Daoy (cell line): Measurements from ENCODE around the gene FAAP20. TPM values are rescaled to one million over a fixed set of nuclear protein-coding genes. Genes with fewer than 3 reads are reported as not detected.

Source experiments
- DNase-seq: peaks from one replicate; pipeline ENCODE4 v3.0.0-alpha.2; 2015; ENCODE audit warnings: low read depth
- total RNA-seq: library from RNA; depleted of rRNA; stranded (reverse); fragments of >200 nt; shearing (Covaris generic); gene quantifications from 2 replicates; pipeline ENCODE4 v1.2.3, GENCODE V29; 2014

Gene FAAP20
- total RNA-seq, 1 experiment from 2014 or later: 26.3 TPM

DNA sequence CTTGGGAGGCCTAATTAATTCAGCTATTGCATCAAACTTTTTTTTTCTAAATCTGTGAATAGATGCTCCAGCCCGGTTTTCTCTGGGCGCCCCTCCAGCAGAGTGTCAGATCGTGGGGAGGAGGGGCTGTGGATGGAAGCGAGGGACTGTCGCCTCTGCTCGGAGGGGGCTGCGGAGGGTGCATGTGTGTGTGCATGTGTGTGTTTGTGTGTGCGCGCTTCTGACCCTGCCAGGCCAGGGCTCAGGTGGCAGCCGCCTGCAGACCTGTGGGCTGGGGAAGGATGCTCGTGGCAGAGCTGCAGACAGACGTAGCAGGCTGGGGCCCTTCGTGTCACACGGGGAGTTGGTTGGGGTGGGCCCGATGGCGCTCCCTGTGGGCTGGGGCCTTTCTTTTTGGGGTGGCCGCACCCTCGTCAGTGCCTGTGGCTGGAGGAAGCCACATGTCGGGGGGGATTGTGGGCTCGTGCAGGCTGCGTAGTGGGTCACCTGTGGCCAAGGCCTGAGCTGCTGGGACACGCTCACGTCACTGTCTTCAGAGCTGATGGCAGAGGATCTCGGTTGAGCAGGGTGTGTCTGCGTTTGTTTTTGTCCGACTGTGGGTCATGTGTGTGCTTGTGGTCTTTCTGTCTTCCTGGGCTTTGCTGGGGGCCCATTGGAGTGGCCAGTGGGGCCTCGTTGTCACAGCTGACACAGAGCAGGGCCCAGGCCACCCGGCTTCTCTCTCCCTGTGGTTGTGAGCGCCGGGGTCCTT lies 36.4 kb upstream of the FAAP20 start:
- DNase-seq: no peak

DNA sequence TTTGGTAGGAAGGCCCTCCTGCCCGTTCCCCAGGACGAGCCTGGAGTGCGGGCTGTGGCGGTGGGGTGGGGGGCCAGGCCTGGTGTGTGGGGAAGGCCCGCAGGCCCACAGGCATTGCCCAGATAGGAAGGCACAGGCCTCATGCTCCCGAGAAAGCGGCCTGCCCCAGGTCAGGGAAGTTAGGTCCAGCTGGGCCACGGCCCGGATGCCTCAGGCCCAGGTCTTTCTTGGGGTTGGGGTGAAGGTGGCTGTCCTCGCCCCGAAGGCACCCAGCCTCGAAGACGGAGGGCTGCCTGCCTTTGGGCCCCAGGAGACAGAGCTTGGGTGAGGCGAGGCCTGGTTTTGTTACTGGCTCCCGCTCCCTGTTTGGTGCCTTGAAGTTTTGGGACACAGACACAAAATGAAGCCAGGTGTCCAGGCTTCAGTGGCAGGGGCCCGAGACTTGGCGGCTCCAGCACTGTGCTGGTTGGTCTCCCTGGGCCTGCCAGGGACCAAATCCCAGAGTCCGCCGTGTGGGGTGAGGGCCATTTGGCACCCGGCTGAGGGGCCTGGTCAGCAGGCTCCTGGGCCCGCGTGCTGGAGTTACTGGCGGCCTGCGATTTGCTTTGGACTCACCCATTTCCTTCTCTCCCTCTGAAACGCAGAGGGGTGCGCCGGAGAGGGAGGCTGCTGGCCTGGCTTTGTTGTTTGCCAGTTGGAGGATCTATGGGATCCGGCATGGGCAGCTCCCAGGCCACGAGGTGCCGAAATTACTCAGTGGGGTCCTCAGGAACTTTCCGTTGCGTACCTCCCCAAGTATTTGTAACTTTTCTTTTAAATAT lies 35.5 kb upstream of the FAAP20 start:
- DNase-seq: peak; percentile 61

DNA sequence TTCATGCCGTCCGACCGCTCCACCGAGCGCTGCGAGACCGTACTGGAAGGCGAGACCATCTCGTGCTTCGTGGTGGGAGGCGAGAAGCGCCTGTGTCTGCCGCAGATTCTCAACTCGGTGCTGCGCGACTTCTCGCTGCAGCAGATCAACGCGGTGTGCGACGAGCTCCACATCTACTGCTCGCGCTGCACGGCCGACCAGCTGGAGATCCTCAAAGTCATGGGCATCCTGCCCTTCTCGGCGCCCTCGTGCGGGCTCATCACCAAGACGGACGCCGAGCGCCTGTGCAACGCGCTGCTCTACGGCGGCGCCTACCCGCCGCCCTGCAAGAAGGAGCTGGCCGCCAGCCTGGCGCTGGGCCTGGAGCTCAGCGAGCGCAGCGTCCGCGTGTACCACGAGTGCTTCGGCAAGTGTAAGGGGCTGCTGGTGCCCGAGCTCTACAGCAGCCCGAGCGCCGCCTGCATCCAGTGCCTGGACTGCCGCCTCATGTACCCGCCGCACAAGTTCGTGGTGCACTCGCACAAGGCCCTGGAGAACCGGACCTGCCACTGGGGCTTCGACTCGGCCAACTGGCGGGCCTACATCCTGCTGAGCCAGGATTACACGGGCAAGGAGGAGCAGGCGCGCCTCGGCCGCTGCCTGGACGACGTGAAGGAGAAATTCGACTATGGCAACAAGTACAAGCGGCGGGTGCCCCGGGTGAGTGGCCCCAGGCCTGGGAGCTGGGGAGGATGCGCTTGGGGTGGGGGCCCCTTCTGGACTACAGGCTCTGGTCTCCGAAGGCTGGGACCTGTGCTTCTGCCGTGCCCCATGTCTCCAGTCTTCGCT lies 34.7 kb upstream of the FAAP20 start:
- DNase-seq: peak; percentile 82

DNA sequence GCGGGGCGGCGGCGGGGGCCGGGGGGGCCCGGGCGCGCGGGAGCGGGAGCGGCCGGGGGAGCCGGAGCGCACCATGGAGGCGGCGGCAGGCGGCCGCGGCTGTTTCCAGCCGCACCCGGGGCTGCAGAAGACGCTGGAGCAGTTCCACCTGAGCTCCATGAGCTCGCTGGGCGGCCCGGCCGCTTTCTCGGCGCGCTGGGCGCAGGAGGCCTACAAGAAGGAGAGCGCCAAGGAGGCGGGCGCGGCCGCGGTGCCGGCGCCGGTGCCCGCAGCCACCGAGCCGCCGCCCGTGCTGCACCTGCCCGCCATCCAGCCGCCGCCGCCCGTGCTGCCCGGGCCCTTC lies 34.1 kb upstream of the FAAP20 start:
- peak; percentile 59 for DNase-seq

DNA sequence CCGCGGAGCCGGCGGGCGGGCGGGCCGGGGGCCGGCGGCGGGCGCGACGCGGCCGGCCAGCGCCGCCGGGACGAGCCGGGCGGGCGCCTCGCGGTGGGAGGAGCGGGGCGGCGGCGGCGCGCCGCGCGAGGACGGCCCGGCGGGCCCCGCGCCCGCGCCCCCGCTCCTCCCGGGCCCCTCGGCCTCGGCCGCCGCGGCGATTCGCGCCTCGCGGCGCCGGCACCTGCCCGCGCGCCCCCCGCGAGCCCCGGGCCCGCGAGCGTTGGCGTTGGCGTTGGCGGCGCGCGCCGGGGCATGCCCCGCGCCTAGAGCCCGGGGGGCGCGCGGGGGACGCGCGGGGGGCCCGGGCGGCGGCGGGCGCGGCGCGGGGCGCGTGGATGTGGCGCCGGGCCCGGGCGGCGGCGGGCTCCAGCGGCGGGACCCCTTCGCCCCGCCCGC lies 33.6 kb upstream of the FAAP20 start, which contains the start of gene SKI:
Gene SKI (plus strand): TSS at position 163 of the 438 bp plus-strand sequence. CDS start 448 bp downstream, outside the sequence.
- no peak for DNase-seq

DNA sequence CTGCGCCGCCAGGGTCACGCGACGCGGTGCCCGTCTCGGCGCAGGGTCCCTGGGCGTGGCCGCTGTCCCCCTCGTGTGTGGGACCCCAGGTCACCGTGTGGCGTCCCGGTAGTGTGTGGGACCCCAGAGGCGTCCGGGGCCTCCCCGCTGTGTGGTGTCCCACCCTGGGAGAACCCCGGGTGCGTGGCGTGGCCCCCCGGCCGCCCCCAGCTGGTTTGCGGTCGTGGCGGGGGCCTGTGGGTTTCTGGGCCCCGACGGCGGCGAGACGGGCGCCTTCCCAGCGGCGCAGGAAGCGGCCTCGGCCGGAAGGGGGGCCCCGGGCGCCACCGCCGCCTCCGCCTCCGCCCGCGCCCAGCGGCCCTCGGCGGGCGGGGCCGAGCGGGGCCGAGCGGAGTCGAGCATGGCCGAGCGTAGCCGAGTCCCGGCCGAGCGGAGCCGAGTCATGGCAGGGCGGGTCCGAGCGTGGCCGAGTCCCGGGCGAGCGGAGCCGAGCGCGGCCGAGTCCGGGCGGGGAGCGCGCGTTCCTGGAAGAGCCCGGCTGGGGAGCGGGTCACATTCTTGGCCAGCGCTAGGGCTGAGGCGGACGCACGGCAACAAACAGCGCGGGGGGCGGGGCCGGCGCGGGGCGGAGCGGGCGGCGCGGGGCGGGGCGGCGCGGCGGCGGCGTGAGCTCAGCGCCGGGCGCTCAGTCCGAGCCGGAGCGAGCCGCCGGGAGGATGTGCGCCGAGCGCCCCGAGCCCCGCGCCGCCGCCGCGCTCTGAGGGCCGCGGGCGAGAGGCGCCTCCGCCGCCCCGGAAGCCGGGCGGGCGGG lies 33.0 kb upstream of the FAAP20 start:
- DNase-seq: peak; percentile 99

DNA sequence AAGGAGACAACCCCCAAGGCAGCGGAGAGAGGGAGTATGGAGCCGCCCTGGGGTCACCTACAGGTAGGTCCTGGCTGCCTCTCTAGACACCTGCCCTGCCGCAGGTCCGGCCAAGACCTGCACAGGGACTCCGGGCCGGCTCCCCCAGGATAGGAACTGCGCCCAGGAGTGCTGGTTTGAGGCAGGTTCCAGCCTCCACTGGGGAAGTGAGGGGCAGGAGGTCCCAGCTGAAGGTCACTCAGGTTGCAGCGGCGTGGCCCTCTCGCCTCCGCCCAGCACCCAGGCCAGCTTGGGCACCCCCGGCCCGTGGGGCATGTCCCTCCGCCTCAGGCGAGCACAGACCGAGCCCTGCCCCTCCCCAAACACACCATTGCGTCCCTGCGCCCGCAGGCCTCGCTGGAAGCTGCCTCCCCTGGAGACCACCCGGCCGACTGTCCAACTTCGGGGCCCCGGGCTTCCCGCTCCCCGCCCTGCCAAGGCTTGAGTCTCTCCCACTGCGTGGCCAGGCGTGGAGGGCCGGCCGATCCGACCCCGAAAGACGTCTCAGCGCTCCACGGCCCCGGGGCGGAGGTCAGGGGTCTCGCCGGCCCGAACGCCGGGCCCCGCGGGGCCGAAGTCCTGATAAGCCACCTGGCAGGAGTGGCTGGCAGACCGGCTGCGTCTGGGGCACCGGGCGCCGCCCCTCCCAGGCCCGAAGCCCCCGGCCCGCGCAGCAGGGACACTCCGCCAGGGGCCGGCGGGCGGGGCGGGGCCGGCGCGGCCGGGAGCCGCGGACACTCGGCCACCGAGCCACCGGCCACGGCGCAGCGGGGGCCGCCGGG lies 32.2 kb upstream of the FAAP20 start:
- DNase-seq: no peak

DNA sequence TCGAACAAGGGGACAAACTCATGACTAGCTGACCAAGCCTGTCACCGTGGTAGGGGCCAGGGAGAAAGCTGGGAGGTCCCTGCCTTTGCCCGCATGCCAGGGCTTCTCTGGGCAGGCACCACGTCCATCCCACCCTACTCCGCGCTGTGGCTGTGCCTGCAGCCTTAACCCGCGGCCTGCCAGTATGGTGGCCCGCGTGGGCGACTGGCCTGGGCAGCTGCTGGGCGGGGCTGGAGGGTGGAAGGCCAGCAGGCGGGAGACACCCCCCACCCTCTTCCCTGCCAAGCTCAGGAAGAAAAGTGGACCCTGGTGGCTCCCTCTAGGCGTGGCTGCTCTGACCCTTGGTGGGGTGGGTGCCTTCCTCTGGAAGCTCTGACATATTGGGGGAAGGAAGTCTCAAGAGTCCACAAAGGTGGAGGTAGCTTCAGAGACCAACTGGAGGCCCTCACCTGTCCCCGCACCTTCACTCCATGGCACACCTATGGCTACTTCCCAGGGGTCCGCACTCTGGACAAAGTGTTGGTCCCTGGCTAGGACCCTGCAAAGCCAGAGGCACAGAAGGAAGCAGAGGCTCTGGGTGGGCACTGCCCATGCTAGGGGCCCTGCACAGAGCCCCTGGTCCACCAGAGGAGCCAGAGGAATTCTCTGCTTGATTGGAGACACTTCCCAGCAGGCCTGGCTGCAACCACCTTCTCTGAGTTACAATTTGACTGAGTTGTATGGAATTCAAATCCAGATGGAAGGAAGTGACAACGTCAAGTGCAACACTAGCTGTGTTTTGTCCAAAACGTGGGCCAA lies 30.3 kb upstream of the FAAP20 start:
- no peak for DNase-seq

DNA sequence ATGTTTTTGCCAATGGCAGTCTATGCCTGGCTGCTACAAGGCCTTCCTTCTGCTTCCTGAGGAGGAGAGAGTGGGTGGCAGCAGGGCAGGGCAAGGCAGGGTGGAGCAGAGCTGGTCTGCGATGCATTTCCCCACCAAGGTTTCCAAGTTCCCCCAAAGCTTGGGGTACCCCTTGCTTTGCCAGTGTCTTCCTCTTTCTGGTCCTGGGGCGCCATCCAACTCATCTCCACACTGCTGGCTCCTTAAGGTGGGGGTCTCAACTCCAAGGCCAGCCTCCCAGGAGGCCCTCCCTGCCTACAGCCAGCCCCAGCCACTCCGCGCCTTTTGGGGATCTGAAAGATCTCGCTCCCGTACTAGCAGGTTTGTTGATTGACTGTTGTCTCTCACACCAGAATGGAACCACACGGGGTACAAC lies 29.6 kb upstream of the FAAP20 start:
- no peak for DNase-seq

DNA sequence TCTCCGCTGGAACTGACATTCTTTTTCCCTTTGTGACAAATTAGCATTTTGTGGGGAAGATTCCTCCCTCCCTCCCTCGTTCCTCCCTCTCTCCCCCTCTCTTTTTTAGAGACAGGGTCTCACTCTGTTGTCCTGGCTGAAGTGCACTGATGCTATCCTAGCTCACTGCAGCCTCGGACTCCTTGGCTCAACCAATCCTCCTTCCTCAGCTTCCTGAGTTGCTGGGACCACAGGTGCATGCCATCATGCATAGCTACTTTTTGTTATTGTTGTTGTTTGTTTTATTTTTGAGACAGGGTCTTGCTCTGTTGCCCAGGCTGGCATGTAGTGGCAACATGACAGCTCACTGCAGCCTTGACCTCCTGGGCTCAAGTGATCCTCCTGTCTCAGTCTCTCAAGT lies 26.7 kb upstream of the FAAP20 start:
- no peak for DNase-seq

DNA sequence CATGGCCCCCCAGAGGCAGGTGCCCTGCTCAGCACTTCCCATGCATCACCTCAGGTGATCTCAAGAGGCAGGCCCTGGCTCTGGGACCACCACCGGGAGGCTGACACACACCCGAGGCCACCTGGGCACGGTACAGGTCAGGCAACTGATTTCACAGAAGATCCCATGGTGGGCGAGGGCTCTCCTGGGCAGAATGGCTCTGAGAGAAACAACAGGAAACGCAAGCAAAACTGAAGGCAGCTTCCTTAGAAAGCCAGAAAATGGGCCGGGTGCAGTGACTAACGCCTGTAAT lies 22.1 kb upstream of the FAAP20 start:
- DNase-seq: no peak

DNA sequence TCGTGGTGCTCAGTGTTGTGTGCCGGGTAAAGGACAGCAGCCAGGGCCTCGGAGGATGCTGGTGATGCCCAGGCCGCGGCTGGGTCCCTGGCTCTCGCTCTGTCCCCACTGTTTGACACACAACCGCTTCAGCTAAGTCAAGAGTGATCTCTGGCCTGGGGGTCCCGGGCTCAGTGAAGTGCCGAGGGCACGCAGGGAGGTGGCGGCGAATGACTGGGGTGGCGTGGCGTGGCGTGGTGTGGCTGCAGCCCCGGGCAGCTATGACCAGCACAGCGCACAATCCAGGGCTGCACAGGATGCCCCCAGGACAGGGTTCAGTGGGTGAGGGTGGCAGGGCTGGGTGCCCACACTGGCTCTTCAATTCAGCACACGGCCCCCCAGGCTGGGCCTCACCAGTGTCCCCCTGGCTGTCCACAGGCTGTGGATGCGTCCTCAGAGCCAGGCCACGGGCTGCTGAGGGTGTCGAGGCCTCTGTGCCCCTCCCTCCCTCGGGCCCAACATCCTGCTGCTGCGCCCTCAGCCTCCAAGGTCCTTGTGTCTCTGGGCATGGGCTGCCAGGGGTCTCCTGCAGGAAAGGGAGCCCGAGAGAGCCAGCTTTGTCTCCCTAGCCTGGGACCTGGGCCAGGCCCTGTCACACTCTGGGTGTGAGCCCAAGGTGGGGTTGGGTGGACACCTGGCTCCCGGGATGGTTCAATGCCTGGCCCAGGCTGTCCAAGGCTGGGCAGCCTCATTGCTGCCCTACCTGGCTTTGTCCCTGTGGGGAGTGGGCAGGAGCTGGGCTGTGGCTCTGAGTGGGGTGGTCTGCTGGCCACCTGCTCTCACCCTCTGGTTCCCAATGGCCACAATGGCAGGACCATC lies 21.6 kb upstream of the FAAP20 start:
- DNase-seq: no peak

DNA sequence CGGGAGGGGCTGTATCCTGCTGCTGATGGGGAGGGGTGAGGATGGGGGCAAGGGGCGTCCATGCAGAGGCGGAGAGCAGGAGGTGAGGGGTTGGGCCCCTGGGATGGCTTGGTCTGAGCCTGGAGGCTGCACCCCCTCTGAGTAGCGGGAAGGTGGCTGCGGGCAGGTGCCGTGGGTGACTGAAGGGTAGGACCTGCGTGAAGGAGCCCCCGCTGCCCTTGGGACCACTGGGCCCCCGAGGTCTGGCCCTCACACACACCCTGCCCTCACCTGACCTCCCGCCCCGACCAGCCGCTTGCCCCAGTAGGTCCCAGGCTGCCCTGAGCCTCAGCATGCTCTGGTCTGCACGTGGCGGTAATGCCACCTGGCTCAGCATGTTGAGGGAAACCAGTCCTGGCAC lies 20.8 kb upstream of the FAAP20 start:
- no peak for DNase-seq

DNA sequence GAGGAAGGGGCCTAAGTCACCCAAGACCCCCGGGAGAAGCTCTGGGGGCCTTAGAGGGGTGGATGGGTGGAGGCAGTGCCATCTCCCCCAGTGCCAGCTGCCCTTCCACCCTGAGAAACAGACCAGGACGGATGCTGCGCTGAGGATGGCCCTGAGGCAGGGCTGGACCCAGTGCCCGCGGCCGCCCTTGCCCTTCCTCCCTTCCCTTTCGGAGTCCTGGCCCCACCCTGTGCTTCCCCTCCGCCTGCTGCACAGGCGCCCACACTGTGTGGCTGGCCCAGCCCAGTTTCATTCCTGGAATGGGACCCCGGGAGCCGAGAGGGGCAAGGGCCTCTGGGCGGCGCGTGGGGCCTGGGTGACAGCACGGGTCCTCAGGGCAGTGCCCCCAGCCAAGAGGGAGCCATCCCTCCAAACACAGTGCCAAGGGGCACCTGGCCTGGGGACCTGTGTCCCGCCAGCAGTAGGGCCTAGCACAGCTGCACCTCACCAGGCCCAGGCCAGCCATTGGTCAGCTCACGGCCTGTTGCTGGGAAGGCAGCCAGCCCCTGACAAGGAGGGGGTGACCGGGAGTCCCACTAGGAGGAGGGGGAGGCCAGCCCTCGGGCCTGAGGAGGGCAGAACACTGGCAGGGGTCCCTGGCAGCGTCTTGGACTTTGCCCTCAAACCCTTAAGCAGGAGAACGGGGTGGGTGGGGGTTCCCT lies 20.1 kb upstream of the FAAP20 start:
- no peak for DNase-seq

DNA sequence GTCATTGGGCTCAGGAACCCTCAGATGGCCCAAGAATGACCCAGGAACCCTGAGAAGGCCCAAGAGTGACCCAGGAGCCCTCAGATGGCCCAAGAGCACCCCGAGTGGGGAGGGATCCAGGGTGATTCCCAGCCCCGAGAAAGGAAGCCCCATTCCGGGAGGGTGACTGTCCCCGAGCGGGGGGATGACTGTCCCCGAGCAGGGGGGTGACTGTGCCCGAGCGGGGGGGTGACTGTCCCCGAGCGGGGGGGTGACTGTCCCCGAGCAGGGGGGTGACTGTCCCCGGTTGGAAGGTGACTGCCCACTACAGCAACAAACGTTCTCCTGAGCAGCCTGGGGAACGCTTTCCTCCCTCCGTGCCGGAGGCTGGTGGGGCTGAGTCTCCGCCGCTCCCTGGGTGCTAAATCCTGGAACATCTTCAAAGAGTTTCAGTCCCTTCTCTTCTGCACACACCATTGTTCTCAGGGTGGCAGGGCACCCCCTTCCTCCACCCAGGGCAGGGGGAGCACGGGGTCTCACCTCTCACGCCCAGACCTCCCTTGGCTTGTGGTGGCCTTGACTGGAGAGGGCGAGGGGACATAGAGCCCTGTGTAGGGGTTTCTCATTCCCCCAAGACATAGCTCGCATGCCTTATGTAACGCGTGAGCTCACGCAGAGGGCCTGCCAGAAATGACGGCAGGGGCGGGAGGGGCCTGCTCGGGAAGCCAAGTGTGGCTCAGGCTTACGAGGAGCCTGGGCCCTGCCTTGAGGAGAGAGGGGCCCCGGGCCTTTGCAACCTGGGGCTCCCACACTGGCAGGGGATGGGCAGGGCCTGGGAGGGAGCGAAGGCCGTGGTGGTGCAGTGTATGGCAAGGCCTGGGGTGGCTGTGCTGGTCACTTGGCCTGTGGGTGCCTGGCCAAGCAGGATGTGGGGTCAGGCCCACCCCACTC lies 19.3 kb upstream of the FAAP20 start:
- DNase-seq: peak; percentile 66

DNA sequence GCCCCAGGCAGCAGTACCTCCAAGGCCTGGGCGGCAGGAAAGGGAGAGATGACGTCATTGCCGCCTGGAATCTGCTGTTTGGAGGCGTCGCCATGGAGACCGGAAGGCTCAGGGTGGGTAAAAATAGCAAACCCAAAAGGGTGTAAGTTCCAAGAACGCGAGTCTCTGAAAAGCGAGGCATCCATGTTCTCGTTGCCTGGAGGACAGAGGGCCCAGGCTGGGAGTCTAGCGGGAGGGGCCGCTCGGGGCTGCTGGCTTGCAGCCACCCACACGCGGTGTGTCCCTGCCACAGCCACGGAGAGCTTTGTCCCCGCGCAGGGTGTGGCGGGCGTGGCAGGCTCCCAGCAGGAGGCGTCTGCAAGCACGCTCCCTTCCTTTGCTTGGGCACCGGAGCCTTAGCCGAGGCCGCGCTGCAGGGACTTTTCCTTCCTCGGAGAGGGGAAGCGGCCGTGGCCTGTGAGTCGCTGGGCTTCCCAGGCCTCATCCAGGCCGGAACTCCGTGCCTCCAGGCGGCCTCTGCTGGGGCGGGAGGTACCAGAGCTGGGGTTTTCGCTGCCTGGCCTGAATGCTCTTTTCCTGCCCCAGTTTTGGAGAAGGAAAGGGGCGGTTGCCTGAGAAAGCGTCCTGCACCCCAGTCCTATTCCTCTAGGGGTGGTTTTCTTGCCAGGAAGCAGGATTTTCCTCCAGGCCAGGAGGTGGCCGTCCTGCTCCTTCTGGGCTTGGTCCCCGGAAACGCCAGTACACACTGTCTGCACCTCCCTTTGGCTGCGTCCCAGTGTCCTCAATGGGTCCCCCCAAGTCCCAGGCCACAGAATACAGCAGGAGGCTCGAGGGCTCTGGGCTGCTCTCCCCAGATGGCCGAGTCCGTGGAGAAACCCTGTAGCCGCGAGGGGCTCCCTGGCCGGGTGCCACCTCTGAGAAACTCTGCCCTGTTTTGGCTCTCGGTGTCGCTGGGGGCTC lies 18.2 kb upstream of the FAAP20 start:
- peak; percentile 97 for DNase-seq
